NT2/D1 (cell line): Measurements from ENCODE around the gene AXL.

Source experiments
- SUZ12 ChIP-seq: IDR thresholded peaks from 2 replicates; pipeline ENCODE4 v1.6.1; 2011; ENCODE audit not compliant: insufficient read length, insufficient read depth; ENCODE audit errors: extremely low read depth
- YY1 ChIP-seq: IDR thresholded peaks from 2 replicates; pipeline ENCODE4 v1.6.1; 2011; ENCODE audit not compliant: insufficient read length, insufficient read depth

DNA sequence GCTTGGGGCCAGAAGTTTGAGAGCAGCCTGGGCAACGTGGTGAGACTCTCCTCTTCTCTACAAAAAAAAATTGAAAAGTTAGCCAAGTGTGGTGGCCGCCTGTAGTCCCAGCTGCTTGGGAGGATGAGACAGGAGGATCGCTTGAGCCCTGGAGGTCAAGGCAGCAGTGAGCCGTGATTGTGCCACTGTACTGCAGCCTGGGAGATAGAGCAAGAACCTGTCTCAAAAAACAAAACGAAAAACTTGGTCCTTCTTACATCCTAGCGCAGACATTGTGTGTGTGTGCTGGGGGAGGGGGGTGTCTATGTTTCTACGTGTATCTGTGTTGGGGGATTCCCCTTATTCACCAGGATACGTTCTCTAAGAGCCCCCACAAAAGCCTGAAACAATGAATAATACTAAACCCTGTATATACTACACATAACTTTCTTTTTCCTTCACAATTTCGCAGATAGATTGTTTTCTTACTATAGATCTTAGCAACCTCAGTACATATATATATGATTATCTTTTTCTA lies 7.9 kb downstream of the AXL start:
- TF ChIP-seq YY1 (no peak), SUZ12 (no peak)
